ENCODE data around the gene FRMD8. TPM values are rescaled to one million over a fixed set of nuclear protein-coding genes. Genes with fewer than 3 reads are reported as not detected.

FRMD8 gene
- total and polyA plus RNA-seq, 2 of the 8 experiments (the other 6 are each of a cell fraction or from before 2014, with no cell fraction given), result 15.0 to 19.2 TPM

DNA sequence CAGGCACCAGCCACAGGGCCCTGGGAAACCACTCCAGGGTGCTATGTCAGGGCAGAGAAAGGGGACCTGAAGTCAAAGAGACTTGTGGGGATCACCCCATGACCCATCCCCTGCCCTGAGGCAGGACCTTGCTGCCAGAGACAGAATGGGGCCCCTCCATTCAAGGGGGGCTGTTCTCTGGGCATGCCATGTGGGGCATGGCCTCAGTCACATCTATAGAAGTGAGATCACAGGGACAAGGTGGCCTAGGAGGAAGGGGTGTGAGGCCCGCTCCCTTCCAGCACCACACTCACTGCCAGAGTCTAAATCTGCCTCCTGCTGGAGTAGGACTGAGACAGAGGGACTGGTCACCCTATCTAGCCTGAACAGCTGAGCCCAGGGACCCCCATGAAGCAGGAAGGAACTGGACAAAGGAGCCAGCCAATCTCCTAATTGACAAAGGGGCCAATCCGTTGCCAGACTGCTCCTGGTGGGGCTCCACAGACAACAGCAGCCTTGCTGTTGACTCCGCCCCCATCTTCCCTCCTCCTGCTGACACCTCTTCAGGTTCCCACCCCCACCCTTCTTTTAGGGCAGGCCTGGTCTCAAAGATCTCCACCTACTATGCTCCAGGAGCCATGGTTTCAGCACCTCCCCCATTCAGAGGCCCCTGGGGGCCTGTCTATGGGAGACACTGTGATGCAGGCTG is 62.1 kb downstream of the FRMD8 start:
- ChIA-PET CTCF (ENCODE audit: partially characterized antibody) (interaction anchor here (1.2 to 5.4 kb wide), 6 partner anchors 21 to 78 kb away, joined by 3 to 42 read pairs (median 4); no protein-coding TSS in a partner anchor), POLR2A (ENCODE audit: partially characterized antibody) (interaction anchor here (1.2 to 9.4 kb wide), 6 partner anchors 11 to 53 kb away, joined by 4 to 79 read pairs (median 12); partner anchors contain the start of genes MALAT1 and NEAT1)
- H2BK120ac ChIP-seq (replicated peaks; ENCODE audit: low read depth, low read length), result no peak overlapping the region
- no peak overlapping the region for H3K4me3 ChIP-seq (ENCODE audit: extremely low read depth in 1 of 4, insufficient read depth in 2 of 4, low read depth in 3 of 4, low read length in 4 of 4)
- H3K79me1 ChIP-seq (ENCODE audit: low read depth, low read length), result no peaks in the 10 kb centered on the region
- H3K9ac ChIP-seq (replicated peaks in 1 of 4; ENCODE audit: extremely low read depth in 1 of 4, low read depth in 3 of 4, low read length in 3 of 4), result no peak overlapping the region
- H3K23me2 ChIP-seq (ENCODE audit: low read depth, low read length), result no peaks in the 10 kb centered on the region; the same call in 1 of the 2 replicates
- H4K20me1 ChIP-seq (replicated peaks in 1 of 2; ENCODE audit: control insufficient read depth in 1 of 2, insufficient read depth in 2 of 2, low read length in 2 of 2), result no peaks in the 10 kb centered on the region
- no peak overlapping the region for H4K91ac ChIP-seq (replicated peaks; ENCODE audit: insufficient read length, low read length)
- H3K23ac ChIP-seq (ENCODE audit: insufficient read length), result no peak overlapping the region
- H4K5ac ChIP-seq (ENCODE audit: insufficient read length, low read depth, low read length), result no peak overlapping the region
- 55% methylated on average over 3 of the region's 3 CpGs; no CpG with 5 or more reads in 1 of the 2 experiments for WGBS, 2 experiments (ENCODE audit: extremely low coverage in 1 of 2, insufficient coverage in 1 of 2, insufficient read length in 1 of 2, insufficient replicate concordance in 2 of 2, low coverage in 1 of 2, low lambda C conversion rate in 2 of 2, missing lambda C conversion rate in 1 of 2)
- peaks cover 0 to 6% of the 10 kb centered on the region in 2 experiments; a peak in 1 of 4 replicates for H3K9me3 ChIP-seq (ENCODE audit: insufficient read depth in 2 of 2, low read depth in 1 of 2, low read length in 1 of 2)
- no peaks in the 10 kb centered on the region; a peak in 2 of 7 replicates for H3K27me3 ChIP-seq (replicated peaks in 1 of 4; ENCODE audit: control insufficient read depth in 3 of 4, extremely low read depth in 1 of 4, insufficient read depth in 3 of 4, low read length in 3 of 4)
- H3K4ac ChIP-seq (replicated peaks; ENCODE audit: insufficient read length, low read depth, low read length), result no peak overlapping the region
- no peak overlapping the region for H2BK15ac ChIP-seq (ENCODE audit: low read length)
- H3K4me1 ChIP-seq (replicated peaks in 1 of 4; ENCODE audit: control insufficient read depth in 3 of 4, insufficient read depth in 4 of 4, low read length in 3 of 4), result no peaks in the 10 kb centered on the region; a peak in 4 of 7 replicates
- no peak overlapping the region for H3K56ac ChIP-seq (replicated peaks; ENCODE audit: insufficient read length, low read depth, low read length)
- no peak overlapping the region for H2BK5ac ChIP-seq (ENCODE audit: low read depth, low read length)
- H2BK12ac ChIP-seq (ENCODE audit: low read depth, low read length), result no peak overlapping the region
- no peak overlapping the region for H2AK5ac ChIP-seq (ENCODE audit: low read depth, low read length)
- H3K18ac ChIP-seq (ENCODE audit: extremely low read depth, low read length), result no peak overlapping the region
- H3K27ac ChIP-seq (ENCODE audit: low read depth, low read length), result no peak overlapping the region
- DNase-seq (ENCODE audit: low read depth in 1 of 2, low spot score in 2 of 2) (no peak), FAIRE-seq (no peak)
- no peak overlapping the region for H3K4me2 ChIP-seq (ENCODE audit: insufficient read depth in 1 of 2, low read depth in 2 of 2, low read length in 2 of 2)
- no peak overlapping the region for H2AFZ ChIP-seq (ENCODE audit: low read length)
- no peak overlapping the region for H3K14ac ChIP-seq (ENCODE audit: insufficient read length)
- no peaks in the 10 kb centered on the region for H3K36me3 ChIP-seq (ENCODE audit: control insufficient read depth in 2 of 4, insufficient read depth in 4 of 4, low read length in 3 of 4)
- H4K8ac ChIP-seq (ENCODE audit: extremely low read depth, insufficient read depth, low read length), result no peak overlapping the region
- no peaks in the 10 kb centered on the region for H3K79me2 ChIP-seq (ENCODE audit: control insufficient read depth in 1 of 2, insufficient read depth in 2 of 2, low read length in 2 of 2)
- H2BK20ac ChIP-seq (ENCODE audit: low read length), result no peak overlapping the region
- TF ChIP-seq ASH2L (IDR thresholded peaks at IDR 0.05; ENCODE audit: low read length), result no peak
- no peak for TF ChIP-seq HDAC6 (IDR thresholded peaks at IDR 0.05; ENCODE audit: low read depth, low read length)
- TF ChIP-seq, protein P1, sequence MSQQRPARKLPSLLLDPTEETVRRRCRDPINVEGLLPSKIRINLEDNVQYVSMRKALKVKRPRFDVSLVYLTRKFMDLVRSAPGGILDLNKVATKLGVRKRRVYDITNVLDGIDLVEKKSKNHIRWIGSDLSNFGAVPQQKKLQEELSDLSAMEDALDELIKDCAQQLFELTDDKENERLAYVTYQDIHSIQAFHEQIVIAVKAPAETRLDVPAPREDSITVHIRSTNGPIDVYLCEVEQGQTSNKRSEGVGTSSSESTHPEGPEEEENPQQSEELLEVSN (IDR thresholded peaks at IDR 0.05), result no peak
- TF ChIP-seq, protein P2, sequence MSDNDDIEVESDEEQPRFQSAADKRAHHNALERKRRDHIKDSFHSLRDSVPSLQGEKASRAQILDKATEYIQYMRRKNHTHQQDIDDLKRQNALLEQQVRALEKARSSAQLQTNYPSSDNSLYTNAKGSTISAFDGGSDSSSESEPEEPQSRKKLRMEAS (IDR thresholded peaks at IDR 0.05), result no peak
- TF ChIP-seq, protein P3, sequence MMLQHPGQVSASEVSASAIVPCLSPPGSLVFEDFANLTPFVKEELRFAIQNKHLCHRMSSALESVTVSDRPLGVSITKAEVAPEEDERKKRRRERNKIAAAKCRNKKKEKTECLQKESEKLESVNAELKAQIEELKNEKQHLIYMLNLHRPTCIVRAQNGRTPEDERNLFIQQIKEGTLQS (IDR thresholded peaks at IDR 0.05; ENCODE audit: insufficient read depth, low read depth, low read length), result no peak
- no peak for TF ChIP-seq RAD21 (IDR thresholded peaks at IDR 0.05 in 1 of 2, conservative IDR thresholded peaks at IDR 0.05 in 1 of 2; ENCODE audit: low read depth in 2 of 2, low read length in 2 of 2)
- TF ChIP-seq SIN3A (conservative IDR thresholded peaks at IDR 0.05 in 1 of 2, IDR thresholded peaks at IDR 0.05 in 1 of 2; ENCODE audit: low read depth in 1 of 2, low read length in 2 of 2), result no peak
- TF ChIP-seq KDM5A (IDR thresholded peaks at IDR 0.05; ENCODE audit: low read length), result no peak
- TF ChIP-seq TEAD4 (IDR thresholded peaks at IDR 0.05; ENCODE audit: low read depth, low read length), result no peak
- no peak for TF ChIP-seq SIX5 (IDR thresholded peaks at IDR 0.05; ENCODE audit: low read depth, low read length)
- TF ChIP-seq SP4 (IDR thresholded peaks at IDR 0.05; ENCODE audit: low read length), result no peak

Data from H1 (cell line).